PC-9 (cell line): ENCODE measurements around the gene DHRS4L2.

Experiments
- EZH2 ChIP-seq: fragments of 200-600 bp; sonication (generic); IDR thresholded peaks from 2 replicates; pipeline ENCODE4 v1.8.0; 2017; ENCODE audit warnings: antibody characterized with exemption, low read depth
- TF ChIP-seq, protein P1 (sequence below): fragments of 200-600 bp; sonication (generic); conservative IDR thresholded peaks from 2 replicates; pipeline ENCODE4 v1.6.1; 2017; ENCODE audit warnings: mixed run types, antibody characterized with exemption, mild to moderate bottlenecking, moderate library complexity

- TF ChIP-seq, protein P1, sequence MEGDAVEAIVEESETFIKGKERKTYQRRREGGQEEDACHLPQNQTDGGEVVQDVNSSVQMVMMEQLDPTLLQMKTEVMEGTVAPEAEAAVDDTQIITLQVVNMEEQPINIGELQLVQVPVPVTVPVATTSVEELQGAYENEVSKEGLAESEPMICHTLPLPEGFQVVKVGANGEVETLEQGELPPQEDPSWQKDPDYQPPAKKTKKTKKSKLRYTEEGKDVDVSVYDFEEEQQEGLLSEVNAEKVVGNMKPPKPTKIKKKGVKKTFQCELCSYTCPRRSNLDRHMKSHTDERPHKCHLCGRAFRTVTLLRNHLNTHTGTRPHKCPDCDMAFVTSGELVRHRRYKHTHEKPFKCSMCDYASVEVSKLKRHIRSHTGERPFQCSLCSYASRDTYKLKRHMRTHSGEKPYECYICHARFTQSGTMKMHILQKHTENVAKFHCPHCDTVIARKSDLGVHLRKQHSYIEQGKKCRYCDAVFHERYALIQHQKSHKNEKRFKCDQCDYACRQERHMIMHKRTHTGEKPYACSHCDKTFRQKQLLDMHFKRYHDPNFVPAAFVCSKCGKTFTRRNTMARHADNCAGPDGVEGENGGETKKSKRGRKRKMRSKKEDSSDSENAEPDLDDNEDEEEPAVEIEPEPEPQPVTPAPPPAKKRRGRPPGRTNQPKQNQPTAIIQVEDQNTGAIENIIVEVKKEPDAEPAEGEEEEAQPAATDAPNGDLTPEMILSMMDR: no peak
- TF ChIP-seq EZH2: no peak
Measured at GRCh38 chr14:24037658-24038037, 48.9 kb downstream of the DHRS4L2 start.
